Endothelial cell of umbilical vein (primary cell): Measurements from ENCODE around the gene ASB10. TPM values are rescaled to one million over a fixed set of nuclear protein-coding genes. Genes with fewer than 3 reads are reported as not detected.

Experiments used
- BruUV-seq: library from RNA; stranded (reverse); fragments of 400-500 nt; replicated peaks from 2 replicates; lab custom pipeline; 2021; lab: Mats Ljungman, UMichigan
- CTCF ChIA-PET: fragments of 300-600, 350-600 bp; sonication (Branson Sonifier 250); formaldehyde crosslinking; loops from one replicate; lab custom pipeline; 2021; ENCODE audit warnings: antibody characterized with exemption, inconsistent platforms; lab: Charles Lee
- POLR2A ChIA-PET: fragments of 300-600, 350-600 bp; sonication (Branson Sonifier 250); formaldehyde crosslinking; loops from one replicate; lab custom pipeline; 2021; ENCODE audit warnings: antibody characterized with exemption, inconsistent platforms; lab: Charles Lee
- DNase-seq: peaks from one replicate; pipeline ENCODE4 v3.0.0-alpha.2; 2011; ENCODE audit warnings: low read depth, low spot score
- FAIRE-seq: peaks from 2 replicates; lab custom pipeline; 2011; peaks lifted over from hg19 to GRCh38; lab: Jason Lieb, UNC
- H2AFZ ChIP-seq: 2 replicates; pipeline ENCODE4 v1.6.0; 2012; ENCODE audit warnings: low read depth, low read length, control low read depth, inconsistent platforms
- H3K27ac ChIP-seq: 2 replicates; pipeline ENCODE4 v1.5.1; 2011; ENCODE audit warnings: low read depth, mild to moderate bottlenecking, control low read depth, low read length, moderate library complexity; ENCODE audit not compliant: insufficient read depth
- H3K27me3 ChIP-seq, 2 experiments: 2 replicates each; pipeline versions ENCODE4 v1.6.0 to v1.6.1; 2011; ENCODE audit warnings: low read length in 2 of 2, mixed read lengths in 1 of 2; ENCODE audit not compliant: control insufficient read depth in 2 of 2, insufficient read depth in 2 of 2
- H3K36me3 ChIP-seq, 2 experiments: 2 replicates in 1 of 2; 3 replicates in 1 of 2; pipeline ENCODE4 v1.5.1; 2011; ENCODE audit warnings: low read length in 2 of 2, mild to moderate bottlenecking in 1 of 2, moderate library complexity in 1 of 2; ENCODE audit not compliant: control insufficient read depth in 2 of 2, insufficient read depth in 2 of 2; ENCODE audit errors: extremely low read depth in 1 of 2
- H3K4me1 ChIP-seq: 3 replicates; pipeline ENCODE4 v1.5.1; 2011; ENCODE audit warnings: mild to moderate bottlenecking, low read length; ENCODE audit not compliant: control insufficient read depth, insufficient read depth; ENCODE audit errors: extremely low read depth
- H3K4me2 ChIP-seq: 2 replicates; pipeline ENCODE4 v1.6.1; 2011; ENCODE audit warnings: low read length, control low read depth, mixed read lengths; ENCODE audit not compliant: insufficient read depth
- H3K4me3 ChIP-seq, 3 experiments: fragments of 200-600 bp in 1 of 3; sonication (generic), shearing (Covaris generic) in 1 of 3; replicated peaks in 1 of 3; 2 replicates each; pipeline ENCODE4 v1.5.1; 2011 to 2016; ENCODE audit warnings: control low read depth in 3 of 3, low read length in 3 of 3, mild to moderate bottlenecking in 2 of 3, inconsistent platforms in 1 of 3, low read depth in 1 of 3, moderate library complexity in 1 of 3; ENCODE audit not compliant: insufficient read depth in 1 of 3
- H3K79me2 ChIP-seq: 2 replicates; pipeline ENCODE4 v1.6.0; 2012; ENCODE audit warnings: low read length, inconsistent platforms; ENCODE audit not compliant: control insufficient read depth, insufficient read depth
- H3K9ac ChIP-seq: replicated peaks from 2 replicates; pipeline ENCODE3; 2011; ENCODE audit warnings: low read length, control low read depth; ENCODE audit not compliant: insufficient read depth; ENCODE audit errors: extremely low read depth
- H3K9me1 ChIP-seq: replicated peaks from 3 replicates; pipeline ENCODE4 v1.6.0; 2011; ENCODE audit warnings: mild to moderate bottlenecking, low read length; ENCODE audit not compliant: control insufficient read depth, insufficient read depth; ENCODE audit errors: extremely low read depth
- H3K9me3 ChIP-seq: replicated peaks from 2 replicates; pipeline ENCODE4 v1.5.1; 2012; ENCODE audit warnings: low read length, inconsistent platforms; ENCODE audit not compliant: control insufficient read depth, insufficient read depth
- H4K20me1 ChIP-seq: replicated peaks from 2 replicates; pipeline ENCODE3; 2011; ENCODE audit warnings: mild to moderate bottlenecking, low read length; ENCODE audit not compliant: control insufficient read depth, insufficient read depth; ENCODE audit errors: extremely low read depth
- EZH2 ChIP-seq: IDR thresholded peaks from 2 replicates; pipeline ENCODE4 v1.6.1; 2012; ENCODE audit warnings: borderline replicate concordance, low read depth, mild to moderate bottlenecking, moderate library complexity, low read length, inconsistent platforms; ENCODE audit not compliant: severe bottlenecking
- FOS ChIP-seq: IDR thresholded peaks from 2 replicates; pipeline ENCODE4 v1.6.1; 2011; ENCODE audit warnings: mild to moderate bottlenecking, low read length, moderate library complexity, borderline replicate concordance; ENCODE audit not compliant: insufficient read depth
- GATA2 ChIP-seq: IDR thresholded peaks from 2 replicates; pipeline ENCODE4 v1.7.0; 2011; ENCODE audit warnings: low read depth, mild to moderate bottlenecking, moderate library complexity, mixed read lengths, low read length; ENCODE audit not compliant: insufficient read length, insufficient read depth
- JUN ChIP-seq: IDR thresholded peaks from 2 replicates; pipeline ENCODE4 v1.6.1; 2011; ENCODE audit warnings: borderline replicate concordance, low read depth; ENCODE audit not compliant: insufficient read length, insufficient read depth
- MAX ChIP-seq: IDR thresholded peaks from 2 replicates; pipeline ENCODE4 v1.6.1; 2011; ENCODE audit not compliant: insufficient read depth, insufficient read length
- dilution Hi-C: fragments of 300-500 bp; cut with MboI; formaldehyde crosslinking; loops from one replicate; pipeline ENCODE4 v1.15.0; 2019; ENCODE audit warnings: low sequenced_read_pairs; ENCODE audit not compliant: extremely low pct_ligation_motif_present
- intact Hi-C: fragments of 100-400 bp; cut with micrococcal nuclease; formaldehyde crosslinking; loops from one replicate; pipeline ENCODE4 v1.10.0; 2022
- polyA plus RNA-seq, 4 experiments: library from polyadenylated mRNA; depleted of rRNA in 3 of 4; stranded (reverse) in 3 of 4; unstranded in 1 of 4; fragments of >200 nt; gene quantifications; 2 replicates each; pipeline versions ENCODE4 v1.2.1 to v1.2.3, GENCODE V29; 2011 to 2012; ENCODE audit warnings: missing spikeins in 1 of 4
- total RNA-seq: library from RNA; stranded (reverse); gene quantifications from 2 replicates; pipeline ENCODE4 v1.2.3, GENCODE V29; 2021

The ASB10 gene
- total and polyA plus RNA-seq, 2 donors (not counting 3 experiments of a cell fraction or from before 2014, with no cell fraction given): not detected

- FAIRE-seq: peak; percentile 80
- H3K4me1 ChIP-seq: peaks cover 4% of the 10 kb centered on the region
- no peaks in the 10 kb centered on the region for H4K20me1 ChIP-seq
- H3K27me3 ChIP-seq: peaks cover 13 to 33% of the 10 kb centered on the region in 2 experiments
- no TSS peak for BruUV-seq
- no peaks in the 10 kb centered on the region for H3K79me2 ChIP-seq
- DNase-seq: peak; percentile 71
- intact Hi-C loops: no loop called here
- ChIA-PET CTCF (interaction anchor here (0.8 to 1.5 kb wide), 8 partner anchors 10 to 139 kb away, joined by 3 to 13 read pairs (median 3); no protein-coding TSS in a partner anchor), POLR2A (no interaction called here)
- peak overlapping the region; percentile 39 for H3K4me2 ChIP-seq
- H3K4me3 ChIP-seq: no peak overlapping the region
- no peak overlapping the region for H3K9ac ChIP-seq
- dilution Hi-C loops: no loop called here
- no peak overlapping the region for H3K27ac ChIP-seq
- no peaks in the 10 kb centered on the region for H3K36me3 ChIP-seq
- peak overlapping the region; percentile 69 for H2AFZ ChIP-seq
- H3K9me1 ChIP-seq: no peaks in the 10 kb centered on the region
- H3K9me3 ChIP-seq: no peaks in the 10 kb centered on the region
- TF ChIP-seq EZH2 (no peak), JUN (no peak), MAX (peak; percentile 50), GATA2 (no peak), FOS (peak; percentile 30)
These were observed 29.3 kb downstream of the ASB10 start for GRCh38 chr7:151157645-151158329.
